HG03469 (cell line): Measurements from ENCODE around the gene KANK4.

Experiments
- ATAC-seq: cut with Tn5 transposase; IDR thresholded peaks from one replicate; pipeline ENCODE4 v1.9.1; 2021; ENCODE audit warnings: mild to moderate bottlenecking, moderate library complexity, moderate number of reproducible peaks; ENCODE audit not compliant: unreplicated experiment

KANK4 gene

DNA sequence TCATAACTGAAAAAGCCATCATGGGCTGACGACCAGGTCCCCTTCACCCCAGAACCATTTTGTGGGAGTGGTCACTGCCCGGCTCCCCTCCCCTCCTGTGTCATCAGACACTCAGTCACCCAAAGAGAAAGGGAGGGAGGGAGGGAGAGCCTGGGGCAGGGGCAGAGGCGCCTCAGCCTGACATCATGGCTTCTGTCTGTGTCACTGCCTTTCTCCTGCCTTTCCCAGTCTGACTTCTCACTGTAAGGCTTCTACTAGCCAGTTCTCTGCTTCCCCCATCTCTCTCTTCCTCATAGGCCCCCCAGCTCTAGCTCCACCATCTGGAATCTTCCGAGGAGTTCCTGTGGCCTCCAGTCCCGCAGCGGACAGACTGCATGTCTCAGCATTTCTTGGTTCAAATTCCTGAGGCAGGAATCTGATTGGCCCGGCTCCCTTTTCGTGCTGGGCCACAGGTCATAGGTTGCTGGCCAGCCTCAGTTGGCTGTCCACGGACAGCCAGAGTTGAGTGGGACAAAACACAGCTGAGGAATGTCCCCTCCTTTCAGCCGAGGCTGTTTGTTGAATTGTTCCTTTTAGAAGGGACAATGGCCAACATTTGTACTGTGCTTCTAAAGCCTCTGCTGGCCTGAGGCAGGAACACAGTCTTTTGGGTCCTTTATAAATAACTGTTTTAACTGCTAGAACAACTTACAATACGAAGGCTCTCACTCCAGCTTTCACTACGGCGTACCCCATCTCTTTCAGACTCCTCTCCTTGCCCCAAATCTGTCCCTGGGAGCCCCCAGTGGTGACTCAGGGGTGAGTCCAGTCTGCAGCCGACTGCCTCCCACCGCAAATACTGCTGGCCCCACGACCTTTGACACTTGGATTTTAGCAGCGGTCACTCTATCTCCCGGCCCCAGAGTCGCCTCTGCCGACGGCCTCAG lies 18.7 kb upstream of the KANK4 start:
- no peak for ATAC-seq

DNA sequence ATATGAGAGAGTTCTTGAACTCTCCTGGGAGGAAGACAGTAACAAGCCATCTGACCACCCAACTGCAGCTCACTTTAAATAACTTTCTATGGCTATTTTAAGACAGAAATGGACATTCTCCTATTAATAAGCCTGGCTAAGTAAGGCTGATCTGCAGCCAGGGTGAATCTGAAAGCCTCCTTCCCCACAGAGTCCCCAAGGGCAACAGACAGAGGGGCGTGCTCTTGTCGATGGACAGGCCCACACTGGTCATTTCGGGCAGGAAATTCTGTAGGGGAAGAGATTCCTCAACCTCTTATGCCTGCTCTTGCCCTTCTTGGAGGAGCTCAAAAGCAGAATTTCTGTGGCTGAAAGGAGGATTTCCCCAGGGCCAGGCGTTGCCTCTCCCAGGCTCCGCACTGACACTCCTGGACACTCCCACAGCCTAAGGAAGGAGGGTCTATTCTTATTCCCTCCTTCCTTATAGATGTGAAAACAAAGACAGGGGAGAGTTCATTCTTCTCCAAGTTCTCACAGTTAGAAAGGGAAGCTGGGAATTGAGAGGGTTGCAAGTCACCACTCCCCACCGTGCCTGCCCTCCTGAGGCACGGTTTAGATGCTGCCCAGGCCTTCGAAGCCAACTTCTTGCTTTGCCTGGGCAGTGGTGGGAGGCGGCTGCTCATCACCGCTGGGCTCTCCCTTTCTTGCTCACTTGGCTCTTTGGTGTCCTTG lies 17.9 kb upstream of the KANK4 start:
- no peak for ATAC-seq

GRCh38 chr1:62336638-62336994 lies 17.4 kb upstream of the KANK4 start:
- no peak for ATAC-seq

DNA sequence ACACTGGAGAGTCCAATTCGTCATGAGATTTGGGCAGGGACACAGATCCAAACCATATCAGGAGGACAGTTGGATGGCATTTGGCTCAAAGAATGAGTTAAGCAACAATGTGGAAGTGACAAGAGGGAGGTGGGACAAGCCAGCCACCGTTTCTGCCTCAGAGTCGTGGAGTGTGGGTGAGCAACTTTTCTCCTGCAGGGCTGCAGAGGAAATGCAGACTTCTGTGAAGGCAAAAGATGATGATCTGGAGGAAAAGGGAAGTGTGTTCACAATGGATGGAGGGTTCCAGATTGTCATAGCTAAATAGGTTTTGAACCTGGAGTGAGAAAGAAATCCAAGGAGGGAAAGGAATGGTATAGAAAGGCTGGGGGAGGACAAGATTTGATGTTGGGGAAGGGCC lies 16.4 kb upstream of the KANK4 start:
- ATAC-seq, result no peak

GRCh38 chr1:62334434-62334985 lies 15.3 kb upstream of the KANK4 start:
- ATAC-seq, result no peak

DNA sequence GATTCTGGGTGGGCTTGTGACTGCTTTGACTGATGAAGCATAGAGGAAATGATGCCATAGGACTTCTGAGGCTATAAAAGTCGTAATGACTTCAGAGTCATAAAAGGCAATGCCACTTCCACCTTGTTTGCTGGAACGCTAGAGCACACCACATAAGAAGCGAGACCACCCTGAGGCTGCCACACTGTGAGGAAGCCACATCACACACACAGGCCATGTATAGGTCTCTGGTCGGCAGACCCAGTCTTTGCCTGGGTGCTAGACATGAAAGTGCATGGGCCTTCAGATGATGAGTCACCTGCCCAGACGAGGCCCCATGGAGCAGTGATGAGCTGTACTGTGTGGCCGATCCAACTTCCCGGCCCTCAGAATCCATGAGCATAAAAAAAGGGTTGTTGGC lies 14.2 kb upstream of the KANK4 start:
- no peak for ATAC-seq

DNA sequence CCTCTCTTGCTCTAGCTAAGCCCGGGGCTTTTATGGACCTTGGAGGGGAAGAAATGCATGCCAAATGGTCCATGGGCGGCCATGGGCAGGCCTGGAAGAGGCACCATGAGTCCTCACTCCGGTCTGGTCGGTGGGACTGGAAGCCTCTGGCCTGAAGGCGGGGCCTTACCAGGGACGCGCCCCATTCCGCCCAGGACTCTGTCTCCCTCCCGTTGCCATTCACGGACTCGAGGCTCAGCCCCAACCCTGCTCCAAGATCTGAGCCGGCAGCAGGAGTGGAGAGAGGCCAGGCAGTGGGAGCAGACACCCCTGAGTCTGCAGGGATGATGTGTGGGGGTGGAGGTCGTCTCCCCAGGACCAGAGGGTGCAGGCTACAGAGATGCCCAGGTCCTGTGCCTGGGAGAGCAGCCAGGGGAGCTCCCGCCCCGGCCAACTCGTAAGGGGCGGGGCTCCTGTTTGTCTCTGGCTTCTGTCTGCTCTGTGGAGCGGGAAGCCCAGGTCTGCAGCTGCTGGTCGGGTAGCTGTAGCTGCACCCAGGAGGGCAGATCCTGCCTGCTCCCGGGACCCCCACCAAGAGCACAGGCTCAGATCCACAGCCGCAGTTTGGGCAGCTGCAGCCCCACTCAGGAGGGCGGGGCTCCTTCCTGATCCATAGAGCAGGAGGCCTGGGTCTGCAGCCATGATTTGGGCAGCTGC lies 8.3 kb upstream of the KANK4 start:
- ATAC-seq, result no peak

DNA sequence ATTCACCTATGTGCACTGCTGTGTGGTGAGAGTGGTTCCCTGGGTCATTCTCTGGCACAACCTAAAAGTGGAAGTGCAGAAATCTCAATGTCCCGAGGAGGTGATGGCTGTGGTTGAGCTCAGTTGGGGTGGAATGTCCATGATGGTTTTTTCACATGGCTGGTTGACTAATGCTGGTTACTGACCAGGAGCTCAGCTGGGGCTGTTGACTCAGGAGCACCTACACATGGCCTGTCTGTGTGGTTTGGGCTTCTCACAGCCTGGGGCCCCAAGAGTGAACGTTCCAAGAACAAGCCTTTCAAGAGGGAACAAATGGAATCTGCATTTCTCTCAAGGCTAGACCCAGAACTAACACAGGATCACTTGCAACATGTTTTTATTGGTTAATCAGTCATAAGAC lies 6.4 kb upstream of the KANK4 start:
- ATAC-seq, result no peak

DNA sequence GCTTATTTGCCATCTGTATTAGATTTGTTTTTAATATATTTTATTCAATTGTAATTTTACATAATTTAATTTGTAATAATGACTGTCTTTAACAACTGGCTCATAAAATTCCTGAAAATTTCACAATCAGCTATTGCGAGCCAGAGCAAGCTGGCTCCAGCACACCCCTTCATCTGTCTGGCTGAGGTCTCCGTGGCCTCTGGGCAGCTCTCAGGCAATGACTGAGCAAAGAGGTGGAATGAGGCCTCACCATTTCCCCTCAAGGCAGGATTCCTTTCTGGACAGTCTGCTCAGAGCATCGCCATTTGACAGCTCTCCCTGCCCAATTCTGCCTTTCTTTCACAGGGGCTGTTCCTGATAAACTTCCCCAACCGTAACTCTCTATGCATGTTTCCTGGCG lies 5.8 kb upstream of the KANK4 start:
- ATAC-seq, result no peak

- ATAC-seq, result no peak
These were observed 2.2 kb upstream of the KANK4 start for GRCh38 chr1:62321446-62321845.

- no peak for ATAC-seq
These were observed 896 bp downstream of the KANK4 start for GRCh38 chr1:62318320-62318755.

DNA sequence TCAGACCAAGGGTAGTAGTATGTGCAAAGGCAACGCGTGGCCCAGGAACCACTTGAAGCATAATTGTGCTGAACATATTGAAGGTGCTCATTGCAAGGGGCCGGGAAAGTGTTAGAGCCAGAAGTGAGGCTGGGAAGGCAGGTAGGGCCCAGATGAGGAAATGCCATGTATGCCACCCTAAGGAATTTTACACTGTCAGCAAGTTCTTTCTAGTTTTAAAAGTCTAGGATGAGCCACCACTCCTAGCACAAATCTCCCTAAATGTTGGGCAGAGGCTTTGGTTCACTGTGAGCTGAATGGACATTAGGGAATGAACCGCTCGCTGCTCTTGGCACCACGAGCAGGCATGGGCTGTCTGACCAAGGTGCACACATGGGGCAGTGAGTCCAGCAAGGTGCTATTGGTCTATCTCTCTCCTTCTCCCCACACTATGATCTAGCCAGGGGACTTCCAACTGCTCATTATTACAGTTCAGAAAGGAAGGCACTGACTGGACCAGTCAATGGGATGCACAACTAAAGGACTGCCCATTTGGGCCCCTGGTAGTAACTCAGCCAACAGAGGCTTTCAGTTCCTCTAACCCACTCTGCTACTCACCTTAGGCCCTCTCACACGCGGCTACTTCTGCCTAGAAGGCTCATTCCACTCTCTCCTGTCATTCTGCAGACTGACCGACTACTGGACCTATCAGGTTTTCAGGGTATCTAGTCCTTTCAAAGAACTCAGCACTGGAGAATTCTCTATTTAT lies 2.0 kb downstream of the KANK4 start:
- ATAC-seq, result no peak

- ATAC-seq, result no peak
These were observed 3.1 kb downstream of the KANK4 start for GRCh38 chr1:62316135-62316534.

DNA sequence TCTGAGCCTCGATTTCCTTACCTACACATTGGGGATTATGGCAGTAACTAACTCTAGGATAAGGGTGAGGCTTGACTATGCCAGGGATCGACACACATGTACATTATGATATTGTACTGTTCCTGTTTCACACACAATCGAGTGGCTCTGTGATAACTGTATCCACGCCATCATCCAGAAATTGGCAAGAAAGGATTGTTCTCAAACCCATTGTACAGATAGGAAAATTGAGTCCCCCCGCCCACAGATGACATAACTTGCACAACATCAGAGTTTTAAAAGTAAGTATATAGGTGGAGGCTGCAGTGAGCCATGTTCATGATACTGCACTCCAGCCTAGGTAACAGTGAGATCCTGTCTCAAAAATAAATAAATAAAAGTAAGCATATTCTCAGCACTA lies 3.8 kb downstream of the KANK4 start:
- ATAC-seq, result no peak

DNA sequence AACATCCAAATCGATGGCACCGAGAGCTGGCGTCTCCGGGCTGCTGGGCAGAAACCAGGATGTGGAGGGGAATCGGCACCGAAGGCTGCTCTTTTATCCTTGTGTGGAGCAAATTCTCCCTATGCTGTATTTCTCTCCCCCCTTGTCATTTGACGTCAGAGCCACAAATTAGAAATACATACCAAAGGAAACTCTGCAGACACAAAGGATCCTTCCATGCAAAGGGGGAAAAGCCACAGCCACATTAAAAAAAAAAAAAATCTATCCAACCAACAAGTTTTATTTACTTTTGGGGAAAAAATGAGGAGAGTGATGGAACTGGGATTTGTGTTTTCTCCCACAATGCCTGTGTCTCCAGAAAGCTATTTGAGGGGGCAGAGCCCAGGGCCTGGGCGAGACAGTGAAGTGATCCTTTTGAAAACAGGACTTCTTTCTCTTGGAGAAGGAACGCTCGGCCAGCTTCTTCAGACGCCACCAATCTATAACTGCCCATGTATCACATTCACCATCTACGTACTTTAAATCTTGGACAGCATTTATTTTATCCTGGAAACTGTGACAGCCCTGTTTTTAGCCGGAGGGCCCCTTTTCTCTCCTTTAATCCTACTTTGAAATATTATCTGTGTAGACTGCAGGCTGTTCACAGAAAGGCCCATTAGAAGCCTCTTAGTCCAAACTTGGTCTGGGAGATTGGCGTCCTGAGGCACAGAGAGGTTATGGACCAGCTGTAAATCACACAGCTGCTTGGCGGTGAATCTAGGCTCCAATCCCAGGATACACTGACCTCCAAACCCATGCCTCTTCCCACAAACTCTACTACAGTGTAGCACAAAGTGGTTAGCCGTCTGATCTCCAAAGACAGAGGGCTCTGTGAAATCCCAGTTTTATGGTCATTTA lies 4.5 kb downstream of the KANK4 start:
- no peak for ATAC-seq

- ATAC-seq, result no peak
These were observed 6.5 kb downstream of the KANK4 start for GRCh38 chr1:62312698-62313097.

DNA sequence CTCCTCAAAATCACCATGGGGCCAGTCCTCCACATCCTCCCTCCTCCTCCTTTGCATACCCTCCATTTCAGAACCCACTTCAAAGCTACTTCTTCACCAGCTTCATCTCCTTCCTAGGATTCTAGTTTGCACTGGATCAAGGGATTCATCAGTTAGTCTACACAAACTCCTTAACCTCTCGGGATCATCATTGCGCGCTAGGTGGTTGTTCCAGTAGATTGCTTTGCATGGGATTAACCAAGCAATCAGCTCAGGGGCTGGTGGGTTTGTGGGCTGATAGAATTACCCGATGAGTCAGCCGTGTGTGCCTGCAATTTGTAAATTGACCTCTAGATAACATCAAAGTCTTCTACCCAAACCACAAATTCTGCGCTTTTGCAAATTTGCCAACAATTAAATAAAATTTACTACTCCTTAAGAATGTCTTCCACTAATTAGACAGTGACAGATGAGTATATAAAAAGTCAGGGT lies 7.7 kb downstream of the KANK4 start:
- no peak for ATAC-seq

- ATAC-seq, result no peak
These were observed 9.3 kb downstream of the KANK4 start for GRCh38 chr1:62309906-62310305.

GRCh38 chr1:62308606-62309005 lies 10.6 kb downstream of the KANK4 start:
- no peak for ATAC-seq
